Activated T-cell treated with anti-CD3 and anti-CD28 coated beads for 48 hours (primary cell): ENCODE data around the gene RAB11FIP4.

Source experiments
- DNase-seq: peaks from one replicate; pipeline ENCODE4 v3.0.0-alpha.2; 2020; ENCODE audit warnings: low read depth

Gene RAB11FIP4

DNA sequence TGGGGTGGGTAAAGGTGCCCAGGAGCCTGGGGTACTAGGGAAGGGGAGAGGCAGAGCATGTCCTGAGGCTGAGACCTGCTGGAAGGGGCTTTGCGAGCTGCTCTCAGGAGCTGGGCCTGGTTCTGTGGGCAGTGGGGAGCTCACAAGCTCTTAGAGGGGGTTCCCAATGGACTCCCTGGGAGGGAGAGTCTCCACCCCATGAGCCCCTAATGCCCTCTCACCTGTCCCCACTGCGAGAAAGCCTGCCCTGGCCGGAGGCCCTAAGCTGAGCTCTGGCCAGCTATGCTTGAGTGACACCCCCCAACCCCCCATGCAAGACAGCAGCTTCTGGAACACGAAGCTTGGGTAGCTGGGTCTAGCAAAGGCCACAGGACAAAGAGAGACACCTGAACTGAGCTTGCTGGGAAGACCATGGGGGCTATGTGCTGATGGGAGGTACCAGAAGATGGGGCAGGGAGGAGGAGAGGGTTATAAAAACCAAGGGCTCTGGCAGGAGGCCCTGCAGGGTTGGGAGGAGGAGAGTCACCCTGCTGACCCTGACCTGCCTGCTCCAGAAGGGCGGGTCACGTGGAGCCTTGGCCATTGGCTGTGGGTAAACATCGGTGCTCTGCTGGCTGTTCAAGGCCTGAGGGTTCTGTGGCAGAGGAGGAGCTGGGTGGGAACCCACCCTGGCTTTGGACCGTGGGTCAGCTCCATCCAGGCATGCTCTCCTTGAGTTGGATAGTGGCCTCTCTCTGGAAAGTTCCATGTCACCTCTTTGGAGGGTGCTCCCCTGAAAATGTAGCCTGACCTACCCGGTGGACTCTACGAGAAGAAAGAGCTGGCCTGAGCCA, 106.7 kb downstream of the RAB11FIP4 start:
- DNase-seq: no peak

- DNase-seq: peak; percentile 44
Observed at GRCh38 chr17:31499771-31500554, 108.5 kb downstream of the RAB11FIP4 start.

- DNase-seq: no peak
Observed at GRCh38 chr17:31506517-31506916, 115.0 kb downstream of the RAB11FIP4 start.

DNA sequence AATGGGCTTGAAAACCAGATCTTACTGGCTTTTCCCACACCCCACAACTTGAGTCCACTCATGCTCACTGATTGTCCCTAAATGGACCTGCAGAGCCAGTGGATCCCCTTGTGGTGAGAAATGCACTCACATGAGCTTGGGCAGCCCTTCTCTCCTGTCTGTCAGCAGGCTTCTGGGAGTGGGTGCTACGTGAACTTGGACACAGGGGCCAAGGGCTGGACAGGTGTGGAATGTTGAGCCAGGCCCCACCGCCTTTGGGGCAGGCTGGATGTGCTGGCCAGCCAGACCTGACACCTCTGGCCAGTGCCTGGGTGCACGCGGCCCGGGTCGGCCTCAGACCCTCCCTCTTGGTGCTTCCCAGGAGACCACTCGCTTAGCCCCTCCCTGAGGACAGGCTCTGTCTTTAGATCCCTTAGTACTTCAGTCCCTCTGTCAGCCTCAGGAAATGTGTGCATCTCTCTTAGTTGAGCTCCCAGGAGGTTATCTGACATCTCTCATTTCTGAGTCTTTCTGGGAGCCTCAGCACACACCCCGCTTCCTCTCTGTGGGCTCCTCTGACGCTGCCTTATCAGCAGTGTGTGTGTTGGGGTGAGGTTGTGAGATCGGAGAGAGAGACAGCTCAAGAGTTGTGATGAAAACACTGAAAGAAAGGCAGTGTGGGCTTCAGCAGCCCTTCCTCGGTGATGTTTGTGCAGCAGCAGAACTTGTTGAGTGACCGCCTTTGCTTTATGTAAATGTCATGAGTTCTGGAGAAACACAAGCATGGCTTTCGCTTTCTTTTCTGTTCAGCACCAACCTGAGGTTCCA, 117.0 kb downstream of the RAB11FIP4 start:
- peak; percentile 53 for DNase-seq

DNA sequence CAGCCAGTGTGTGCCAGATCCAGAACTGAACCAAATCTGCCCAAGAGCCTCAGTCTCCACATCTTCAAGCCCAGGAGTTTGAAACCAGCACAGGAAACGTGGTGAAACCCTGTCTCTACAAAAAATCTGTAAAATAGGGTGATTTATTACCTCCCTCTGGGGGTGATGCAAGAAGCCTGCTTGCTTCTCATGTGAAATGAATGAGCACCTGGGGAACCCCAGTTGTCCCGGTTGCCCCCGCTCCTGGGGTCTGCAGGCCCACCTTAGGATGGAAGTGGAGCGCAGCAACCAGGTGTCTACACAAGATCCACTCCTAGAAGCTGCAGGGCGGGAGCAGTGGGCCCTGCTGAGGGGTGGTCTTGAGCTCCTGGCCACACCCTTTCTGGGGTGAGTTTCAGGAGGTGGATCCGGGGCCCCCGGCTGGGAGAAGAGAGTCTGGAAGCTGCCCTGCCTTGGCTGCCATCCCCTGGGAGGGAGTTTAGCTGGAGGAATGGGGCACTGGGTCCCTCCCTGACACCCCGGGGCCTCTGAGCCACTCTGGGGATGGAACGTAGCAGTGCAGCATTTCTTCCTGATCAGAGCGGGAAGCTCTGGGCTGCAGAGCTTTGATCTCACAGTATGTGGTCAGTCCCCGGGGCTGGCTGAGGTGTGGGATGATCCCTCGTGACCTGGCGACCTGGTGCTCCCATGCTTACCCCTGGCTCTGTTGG, 117.8 kb downstream of the RAB11FIP4 start:
- DNase-seq: no peak

DNA sequence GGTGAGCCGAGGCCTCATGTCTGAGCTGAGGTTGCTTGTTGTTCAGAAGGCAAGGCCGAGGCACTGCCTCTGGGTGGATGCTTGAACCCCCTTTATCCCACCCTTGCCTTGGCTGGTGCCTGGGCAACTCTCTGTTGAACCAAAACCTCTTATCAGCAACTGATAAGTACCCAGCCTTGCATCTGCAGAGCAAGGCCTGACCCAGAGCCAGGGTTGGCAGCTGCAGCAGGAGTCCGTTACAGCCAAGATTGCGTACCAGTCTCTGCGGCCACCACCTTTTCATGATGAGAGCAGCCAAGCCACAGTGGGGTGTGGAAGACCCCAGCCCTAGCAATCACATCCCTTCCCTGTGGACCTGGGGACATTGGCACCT, 118.3 kb downstream of the RAB11FIP4 start:
- DNase-seq: no peak

- DNase-seq: no peak
Observed at GRCh38 chr17:31510308-31511194, 119.1 kb downstream of the RAB11FIP4 start.

DNA sequence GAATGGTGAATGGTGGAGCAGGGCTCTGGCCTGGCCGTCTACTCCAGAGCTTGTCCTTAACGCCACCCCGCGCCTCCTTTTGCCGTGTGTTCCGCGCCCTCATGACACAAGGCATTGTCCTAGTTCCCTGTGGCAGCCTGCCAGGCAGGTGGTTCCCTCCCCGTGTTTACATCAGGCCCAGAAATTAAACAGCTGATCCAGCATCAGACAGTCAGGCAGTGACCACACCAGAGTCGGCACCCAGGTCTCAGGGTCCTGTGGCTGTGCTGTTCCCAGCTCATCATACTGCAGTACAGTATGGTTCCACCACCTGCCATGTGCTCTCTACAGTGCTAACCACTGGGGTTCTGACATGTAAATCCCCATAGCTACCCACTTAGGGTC, 119.7 kb downstream of the RAB11FIP4 start:
- DNase-seq: no peak

GRCh38 chr17:31511580-31511979, 120.1 kb downstream of the RAB11FIP4 start:
- DNase-seq: no peak

DNA sequence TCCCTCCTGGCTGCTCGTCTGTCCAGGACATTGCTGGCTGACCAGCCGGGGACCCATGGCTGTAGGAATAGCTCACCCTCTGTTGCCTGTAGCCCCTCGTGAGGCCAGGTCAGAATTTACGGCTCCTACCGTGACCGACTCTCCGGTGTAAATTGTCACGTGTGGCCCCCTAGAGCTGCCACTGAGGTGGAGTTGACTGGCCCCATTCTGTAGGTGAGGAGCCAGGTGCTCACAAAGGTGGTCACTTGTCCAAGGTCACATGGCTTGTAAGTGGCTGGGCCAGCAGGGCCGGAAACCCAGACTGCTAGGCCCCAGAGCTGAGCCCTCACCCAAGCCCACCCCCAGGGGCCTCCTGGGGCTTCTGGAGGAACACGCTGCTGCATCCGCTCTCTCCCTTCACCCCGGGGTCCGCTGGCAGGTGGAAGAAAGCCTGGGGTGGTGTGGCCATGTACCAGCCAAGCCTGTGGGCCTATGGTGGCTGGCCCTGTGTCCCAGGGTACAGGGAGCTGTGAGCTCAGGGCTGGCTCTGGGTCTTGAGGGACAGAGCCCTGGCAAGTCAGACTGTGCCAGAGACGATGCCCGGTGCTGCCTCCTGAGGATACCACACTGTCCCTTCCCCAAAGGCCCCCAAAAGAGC, 120.7 kb downstream of the RAB11FIP4 start:
- no peak for DNase-seq

- no peak for DNase-seq
Observed at GRCh38 chr17:31512796-31513195, 121.3 kb downstream of the RAB11FIP4 start.

DNA sequence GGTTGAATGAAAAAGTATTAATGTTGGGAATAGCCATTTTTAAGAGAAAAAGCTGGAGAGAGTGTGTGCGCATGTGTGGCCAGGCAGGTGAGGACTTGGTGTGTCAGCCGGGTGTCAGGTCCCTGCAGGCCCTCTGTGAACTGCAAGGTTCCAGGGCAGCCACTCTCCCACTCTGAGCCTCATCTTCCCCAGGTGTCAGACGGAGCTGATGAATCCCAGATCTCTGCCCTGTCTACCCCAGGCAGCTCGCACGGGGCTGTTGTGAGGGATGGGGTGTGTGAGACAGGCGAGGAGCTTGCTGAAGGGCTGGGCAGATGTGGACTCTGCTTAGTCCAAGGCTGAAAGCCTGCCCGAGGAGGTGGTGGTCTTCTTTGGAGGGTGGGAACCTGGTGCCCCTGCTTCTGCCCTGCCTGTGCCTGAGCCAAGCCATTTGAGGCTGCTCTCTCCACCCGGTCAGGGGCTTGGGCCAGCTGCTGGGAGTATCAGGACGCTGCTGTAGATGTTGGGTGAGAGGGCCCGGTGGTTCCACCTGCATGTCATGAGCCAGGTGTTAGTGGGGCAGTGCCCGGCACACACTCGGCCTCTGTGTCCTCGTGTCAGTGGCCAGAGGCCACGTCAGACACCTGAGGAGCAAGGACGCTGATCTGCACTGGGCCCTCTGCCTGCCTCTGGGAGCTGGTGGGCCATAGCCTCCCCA, 122.4 kb downstream of the RAB11FIP4 start:
- DNase-seq: no peak

DNA sequence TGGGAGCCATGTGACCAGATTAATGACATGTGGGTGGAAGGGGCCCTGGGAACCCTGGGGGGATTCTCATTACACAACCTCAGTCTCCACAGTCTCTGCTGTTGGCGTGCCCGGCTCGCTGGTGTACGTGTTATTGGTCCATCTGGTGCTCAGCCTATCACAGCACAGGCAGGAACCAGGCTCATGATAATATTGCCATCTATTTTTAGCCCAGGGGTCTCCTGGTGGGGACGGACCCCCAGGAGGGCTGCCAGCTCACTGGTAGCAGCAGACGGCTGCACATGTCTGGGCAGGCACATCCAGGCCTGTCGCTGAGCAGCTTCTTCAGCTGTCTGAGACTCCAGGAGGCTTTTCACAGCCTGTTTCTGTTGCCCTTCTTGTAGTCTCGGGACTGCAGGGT, 123.8 kb downstream of the RAB11FIP4 start:
- DNase-seq: no peak

- DNase-seq: no peak
Observed at GRCh38 chr17:31517524-31517923, 126.0 kb downstream of the RAB11FIP4 start.

- DNase-seq: no peak
Observed at GRCh38 chr17:31518478-31518877, 127.0 kb downstream of the RAB11FIP4 start.

DNA sequence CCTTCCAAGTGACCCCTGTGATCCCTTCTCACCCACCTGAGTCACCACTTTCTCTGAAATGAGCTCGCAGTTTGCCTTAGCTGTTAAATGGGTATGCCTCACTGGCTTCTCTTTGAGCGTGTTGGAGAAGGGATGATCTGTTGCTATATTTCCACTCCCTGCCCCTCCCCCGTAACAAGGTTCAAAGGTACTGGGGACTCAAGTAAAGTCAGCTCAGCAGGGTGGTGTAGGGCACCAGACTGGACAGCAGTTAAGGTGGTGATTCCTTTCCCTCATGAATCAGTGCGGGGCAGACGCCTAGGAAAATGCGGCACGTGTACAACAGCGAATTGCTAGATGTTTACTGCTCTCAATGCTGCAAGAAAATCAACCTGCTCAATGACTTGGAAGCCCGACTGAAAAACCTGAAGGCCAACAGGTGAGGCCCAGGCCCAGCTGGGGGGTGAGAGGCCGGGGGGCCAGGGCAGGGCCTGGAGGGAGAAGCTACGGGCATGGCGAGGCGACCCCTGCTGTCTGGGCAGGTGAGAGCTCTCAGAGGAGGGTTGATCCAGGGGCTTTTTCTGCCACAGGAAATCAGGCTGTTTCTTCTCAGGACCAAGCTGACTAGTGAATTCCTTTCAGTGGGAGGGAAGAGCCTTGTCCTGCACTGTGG, 130.3 kb downstream of the RAB11FIP4 start:
- no peak for DNase-seq

DNA sequence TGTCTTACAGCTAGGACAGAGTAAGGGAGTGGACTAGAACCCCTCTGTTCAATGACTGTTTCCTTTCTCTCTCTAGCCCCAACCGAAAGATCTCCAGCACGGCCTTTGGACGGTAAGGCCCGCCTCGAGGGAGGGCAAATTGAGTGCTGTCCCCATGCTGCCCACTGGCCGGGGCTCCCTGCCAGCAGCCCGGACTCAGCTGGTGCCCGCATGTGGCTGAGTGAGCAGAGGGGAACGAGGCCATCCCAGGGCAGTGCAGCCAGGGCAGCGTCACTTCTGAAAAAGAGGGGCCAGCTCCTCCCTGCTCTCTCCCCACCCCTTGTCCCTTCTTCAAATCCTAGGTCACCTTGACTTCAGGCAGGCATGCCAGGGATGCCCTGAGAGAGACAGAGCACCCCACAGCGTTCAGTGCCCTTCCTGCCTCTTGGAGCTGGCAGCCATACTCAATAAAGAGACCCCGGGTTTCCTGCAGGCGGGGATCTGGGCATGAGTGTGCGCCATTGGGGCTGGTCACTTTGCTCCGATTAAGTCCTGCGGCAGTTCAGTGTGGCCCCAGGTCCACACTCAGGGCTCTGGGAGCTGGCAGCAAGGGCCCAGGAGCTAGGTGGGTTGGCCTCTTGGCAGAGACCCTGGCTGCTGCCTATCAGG, 130.9 kb downstream of the RAB11FIP4 start:
- DNase-seq: no peak

DNA sequence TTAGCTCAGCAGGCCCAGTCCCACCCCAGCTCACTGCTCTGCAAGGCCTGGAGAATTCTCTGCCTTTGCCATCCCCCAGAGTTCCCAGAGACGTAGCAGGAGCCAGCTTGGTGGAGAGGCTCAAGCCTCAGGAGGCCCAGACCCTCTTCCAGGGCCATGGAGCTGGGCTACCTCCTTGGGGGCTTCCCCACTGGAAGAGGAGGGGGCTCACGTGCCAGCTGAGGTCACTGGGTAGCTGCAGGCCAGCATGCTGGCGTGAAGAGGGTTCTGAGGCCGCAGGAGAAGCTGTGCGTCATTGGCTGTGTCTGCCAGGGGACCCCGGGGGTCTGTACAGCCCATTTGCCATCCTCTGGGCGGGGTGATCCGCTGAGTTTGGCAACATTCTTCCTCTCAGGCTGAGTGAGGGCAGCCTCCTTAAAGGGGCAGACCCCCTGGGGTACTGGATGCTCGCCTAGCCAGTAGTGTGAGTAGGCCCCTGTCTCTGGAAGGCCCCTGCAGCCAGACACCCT, 131.6 kb downstream of the RAB11FIP4 start:
- no peak for DNase-seq
